ENCODE measurements around the gene SLC25A6.
"Not testable (repeated sequence)": the region's sequence is repeated elsewhere in the genome, so short reads cannot be mapped to it uniquely, and the experiment has no call there.

Gene SLC25A6

GRCh38 chrX:1416965-1417760 is 25.2 kb upstream of the SLC25A6 start:
- DNase-seq, result no peak
- in situ Hi-C loops (cut with MboI; ENCODE audit: low pct_unique_long_range_greater_than_20kb, low sequenced_read_pairs), result no loop called here

DNA sequence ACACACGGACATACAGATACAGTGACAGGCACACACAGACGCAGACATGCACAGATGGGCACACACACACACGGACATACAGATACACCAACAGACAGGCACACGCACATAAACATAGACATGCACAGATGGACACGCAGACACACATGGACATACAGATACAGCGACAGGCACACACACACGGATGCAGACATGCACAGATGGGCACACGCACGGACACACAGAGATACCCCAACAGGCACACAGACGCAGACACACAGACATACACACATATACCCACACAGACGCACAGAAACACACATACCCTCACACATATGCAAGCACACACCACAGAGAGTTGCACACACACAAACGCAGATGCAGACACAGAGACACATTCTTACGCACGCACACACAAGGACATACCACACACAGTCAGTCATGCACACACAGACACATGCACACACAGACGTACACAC is 24.4 kb upstream of the SLC25A6 start:
- in situ Hi-C loops (cut with MboI; ENCODE audit: low pct_unique_long_range_greater_than_20kb, low sequenced_read_pairs), result no loop called here
- no peak for DNase-seq

DNA sequence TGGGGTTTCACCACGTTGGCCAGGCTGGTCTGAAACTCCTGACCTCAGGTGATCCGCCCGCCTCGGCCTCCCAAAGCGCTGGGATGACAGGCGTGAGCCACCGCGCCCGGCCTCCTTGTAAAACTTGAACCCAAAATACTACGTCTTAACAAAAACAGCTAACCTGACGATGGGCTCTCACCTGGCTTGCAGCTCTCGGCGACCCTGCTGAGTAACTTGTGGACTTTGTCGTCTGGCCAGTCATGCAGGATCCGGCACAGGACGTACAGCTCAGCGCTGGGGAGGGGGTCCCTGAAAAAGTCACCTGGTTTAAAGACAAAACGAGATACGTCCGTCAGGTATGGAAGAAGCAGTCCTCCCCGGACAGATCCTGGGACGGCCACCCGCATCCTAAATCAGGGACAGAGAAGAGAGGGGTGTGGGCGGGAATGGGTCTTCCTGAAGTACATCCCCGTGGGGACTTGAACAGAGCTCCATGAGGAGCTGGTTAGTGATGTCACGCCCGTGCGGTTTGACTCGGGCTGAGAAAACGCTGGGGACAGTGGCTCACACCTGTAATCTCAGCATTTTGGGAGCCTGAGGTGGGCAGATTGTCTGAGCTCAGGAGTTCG is 20.7 kb upstream of the SLC25A6 start:
- in situ Hi-C loops (cut with MboI; ENCODE audit: low pct_unique_long_range_greater_than_20kb, low sequenced_read_pairs), result no loop called here

GRCh38 chrX:1411326-1411725 is 19.4 kb upstream of the SLC25A6 start:
- no peak for DNase-seq
- in situ Hi-C loops (cut with MboI; ENCODE audit: low pct_unique_long_range_greater_than_20kb, low sequenced_read_pairs), result no loop called here

More for the DNA sequence above, 20.7 kb upstream of the SLC25A6 start:
- no peak for DNase-seq

GRCh38 chrX:1407035-1407434 is 15.1 kb upstream of the SLC25A6 start:
- DNase-seq, result no peak
- in situ Hi-C loops (cut with MboI; ENCODE audit: low pct_unique_long_range_greater_than_20kb, low sequenced_read_pairs), result no loop called here

DNA sequence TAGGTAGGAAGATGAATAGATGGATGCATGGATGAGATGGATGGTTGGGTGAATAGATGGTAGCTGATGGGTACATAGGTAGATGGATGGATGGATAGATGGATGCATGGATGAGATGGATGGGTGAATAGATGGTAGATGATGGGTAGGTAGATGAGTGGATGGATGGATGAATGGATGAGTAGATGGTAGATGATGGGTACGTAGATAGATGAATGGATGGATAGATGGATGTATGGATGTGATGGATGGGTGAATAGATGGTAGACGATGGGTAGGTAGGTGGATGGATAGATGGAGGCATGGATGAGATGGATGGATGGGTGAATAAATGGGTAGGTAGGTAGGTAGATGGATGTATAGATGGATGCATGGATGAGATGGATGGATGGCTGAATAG is 13.9 kb upstream of the SLC25A6 start:
- in situ Hi-C loops (cut with MboI; ENCODE audit: low pct_unique_long_range_greater_than_20kb, low sequenced_read_pairs); DNase-seq: not testable (repeated sequence)

- DNase-seq; in situ Hi-C loops (cut with MboI; ENCODE audit: low pct_unique_long_range_greater_than_20kb, low sequenced_read_pairs): not testable (repeated sequence)
Observed at GRCh38 chrX:1403867-1404266, 12.0 kb upstream of the SLC25A6 start.

DNA sequence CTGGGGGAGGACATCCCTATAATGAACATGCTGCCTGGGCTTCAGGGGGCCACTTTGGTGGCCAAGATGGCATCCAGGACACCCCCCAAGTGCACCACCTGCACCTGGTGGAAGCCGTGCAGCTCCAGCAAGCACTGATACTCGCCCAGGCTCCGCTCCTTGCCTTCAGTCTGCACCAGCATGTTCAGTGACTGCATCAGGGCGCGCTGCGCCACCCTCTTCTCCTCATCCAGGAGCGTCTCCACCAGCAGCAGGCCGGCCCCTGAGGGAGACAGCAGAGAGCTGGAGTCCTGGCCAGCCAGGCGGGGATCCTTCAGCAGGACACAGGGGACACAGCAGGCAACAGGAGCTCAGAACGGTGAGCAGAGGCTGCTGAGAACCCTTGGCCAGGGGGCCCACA is 11.3 kb upstream of the SLC25A6 start:
- no peak for DNase-seq
- in situ Hi-C loops (cut with MboI; ENCODE audit: low pct_unique_long_range_greater_than_20kb, low sequenced_read_pairs), result no loop called here

- no peak for DNase-seq
- in situ Hi-C loops (cut with MboI; ENCODE audit: low pct_unique_long_range_greater_than_20kb, low sequenced_read_pairs), result no loop called here
Observed at GRCh38 chrX:1401611-1402430, 9.9 kb upstream of the SLC25A6 start.

DNA sequence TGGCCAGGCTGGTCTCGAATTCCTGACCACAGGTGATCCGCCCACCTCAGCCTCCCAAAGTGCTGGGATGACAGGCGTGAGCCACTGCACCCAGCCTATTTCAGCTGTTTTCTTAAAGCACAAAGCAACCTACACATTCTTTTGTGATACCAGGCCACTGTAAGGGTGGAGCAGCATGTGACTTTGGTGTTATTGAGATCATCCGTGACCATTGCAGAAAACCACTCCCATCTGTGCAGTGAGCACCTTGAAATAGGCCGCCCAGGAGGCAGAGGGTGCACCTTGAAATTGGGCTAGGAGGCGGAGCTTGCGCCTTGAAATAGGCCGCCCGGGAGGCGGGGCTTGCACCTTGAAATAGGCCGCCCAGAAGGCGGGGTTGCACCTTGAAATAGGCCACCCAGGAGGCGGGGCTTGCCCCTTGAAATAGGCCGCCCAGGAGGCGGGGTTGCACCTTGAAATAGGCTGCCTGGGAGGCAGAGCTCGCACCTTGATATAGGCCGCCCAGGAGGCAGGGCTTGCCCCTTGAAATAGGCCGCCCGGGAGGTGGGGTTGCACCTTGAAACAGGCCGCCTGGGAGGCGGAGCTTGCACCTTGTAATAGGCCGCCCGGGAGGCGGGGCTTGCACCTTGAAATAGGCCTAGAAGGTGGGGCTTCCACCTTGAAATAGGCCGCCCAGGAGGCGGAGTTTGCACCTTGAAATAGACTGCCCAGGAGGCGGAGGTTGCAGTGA is 9.0 kb upstream of the SLC25A6 start:
- DNase-seq, result no peak
- in situ Hi-C loops (cut with MboI; ENCODE audit: low pct_unique_long_range_greater_than_20kb, low sequenced_read_pairs), result no loop called here

- DNase-seq, result no peak
- in situ Hi-C loops (cut with MboI; ENCODE audit: low pct_unique_long_range_greater_than_20kb, low sequenced_read_pairs), result no loop called here
Observed at GRCh38 chrX:1400049-1400448, 8.1 kb upstream of the SLC25A6 start.

DNA sequence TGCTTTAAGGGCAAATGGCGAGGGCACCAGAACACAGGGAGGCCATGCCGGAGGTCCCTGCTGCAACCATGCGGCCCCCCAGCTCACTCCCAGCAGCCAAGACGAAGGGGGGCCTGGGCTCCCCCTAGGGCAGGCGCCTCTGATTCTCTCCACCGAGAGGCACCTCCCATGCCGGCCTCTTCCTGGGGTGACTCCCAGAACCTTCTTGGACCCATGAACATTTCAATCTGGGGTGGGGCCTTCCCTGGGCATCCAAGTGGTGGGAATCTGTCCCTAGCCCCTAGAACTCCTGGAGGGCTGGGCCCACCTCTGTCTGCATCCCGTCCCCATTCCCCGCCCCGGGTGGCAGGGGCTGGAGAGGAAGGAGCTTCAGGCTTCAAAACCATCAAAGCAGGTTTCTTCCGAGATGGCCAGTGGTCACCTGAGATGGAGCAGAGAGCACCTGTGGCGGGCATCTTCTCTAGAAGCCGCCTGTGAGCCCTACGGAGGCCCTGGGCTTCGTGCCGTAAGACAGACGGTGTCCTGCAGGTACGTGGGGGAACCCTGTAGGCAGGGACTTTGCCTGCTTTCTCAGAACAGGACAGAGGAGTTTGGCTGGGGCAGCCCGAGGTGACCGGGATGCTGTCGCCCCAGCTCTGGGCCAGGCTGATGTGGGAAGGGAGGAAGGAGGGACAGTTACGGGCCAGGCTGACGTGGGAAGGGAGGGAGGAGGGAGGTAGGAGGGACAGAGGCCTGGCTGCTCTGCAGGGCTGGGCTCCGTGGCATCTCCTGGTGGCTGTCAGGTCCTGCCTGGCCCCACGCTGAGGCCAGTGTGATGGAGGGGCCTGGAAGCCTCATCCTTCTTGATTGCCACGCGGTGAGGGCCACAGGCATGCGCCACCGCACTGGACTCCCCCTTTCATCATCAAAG is 6.8 kb upstream of the SLC25A6 start:
- in situ Hi-C loops (cut with MboI; ENCODE audit: low pct_unique_long_range_greater_than_20kb, low sequenced_read_pairs), result no loop called here
- no peak for DNase-seq

- no peak for DNase-seq
- in situ Hi-C loops (cut with MboI; ENCODE audit: low pct_unique_long_range_greater_than_20kb, low sequenced_read_pairs), result no loop called here
Observed at GRCh38 chrX:1397441-1398270, 5.7 kb upstream of the SLC25A6 start.

GRCh38 chrX:1397001-1397400 is 5.1 kb upstream of the SLC25A6 start:
- no peak for DNase-seq
- in situ Hi-C loops (cut with MboI; ENCODE audit: low pct_unique_long_range_greater_than_20kb, low sequenced_read_pairs), result no loop called here

- in situ Hi-C loops (cut with MboI; ENCODE audit: low pct_unique_long_range_greater_than_20kb, low sequenced_read_pairs), result no loop called here
- DNase-seq, result no peak
Observed at GRCh38 chrX:1395646-1396216, 3.8 kb upstream of the SLC25A6 start.

GRCh38 chrX:1394731-1395501 is 3.0 kb upstream of the SLC25A6 start:
- in situ Hi-C loops (cut with MboI; ENCODE audit: low pct_unique_long_range_greater_than_20kb, low sequenced_read_pairs), result no loop called here
- no peak for DNase-seq
